ENCODE measurements around the gene FAM210A. TPM values are rescaled to one million over a fixed set of nuclear protein-coding genes. Genes with fewer than 3 reads are reported as not detected.
A peak's percentile ranks its signal among the peaks of the same experiment; 100 is the strongest.

The FAM210A gene, protein sequence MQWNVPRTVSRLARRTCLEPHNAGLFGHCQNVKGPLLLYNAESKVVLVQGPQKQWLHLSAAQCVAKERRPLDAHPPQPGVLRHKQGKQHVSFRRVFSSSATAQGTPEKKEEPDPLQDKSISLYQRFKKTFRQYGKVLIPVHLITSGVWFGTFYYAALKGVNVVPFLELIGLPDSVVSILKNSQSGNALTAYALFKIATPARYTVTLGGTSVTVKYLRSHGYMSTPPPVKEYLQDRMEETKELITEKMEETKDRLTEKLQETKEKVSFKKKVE
- total RNA-seq (10 to 100 TPM in 1 of 5 experiments, 1 to 10 TPM in 4; 5.9 to 31.5 (median 8.1) TPM), polyA plus RNA-seq (10 to 100 TPM in 1 of 2 donors, 1 to 10 TPM in 1; 8.6 to 17.9 TPM), total RNA-seq (8.2 reads per million, percentile 32 among the genes with 10 or more reads in this experiment)

DNA sequence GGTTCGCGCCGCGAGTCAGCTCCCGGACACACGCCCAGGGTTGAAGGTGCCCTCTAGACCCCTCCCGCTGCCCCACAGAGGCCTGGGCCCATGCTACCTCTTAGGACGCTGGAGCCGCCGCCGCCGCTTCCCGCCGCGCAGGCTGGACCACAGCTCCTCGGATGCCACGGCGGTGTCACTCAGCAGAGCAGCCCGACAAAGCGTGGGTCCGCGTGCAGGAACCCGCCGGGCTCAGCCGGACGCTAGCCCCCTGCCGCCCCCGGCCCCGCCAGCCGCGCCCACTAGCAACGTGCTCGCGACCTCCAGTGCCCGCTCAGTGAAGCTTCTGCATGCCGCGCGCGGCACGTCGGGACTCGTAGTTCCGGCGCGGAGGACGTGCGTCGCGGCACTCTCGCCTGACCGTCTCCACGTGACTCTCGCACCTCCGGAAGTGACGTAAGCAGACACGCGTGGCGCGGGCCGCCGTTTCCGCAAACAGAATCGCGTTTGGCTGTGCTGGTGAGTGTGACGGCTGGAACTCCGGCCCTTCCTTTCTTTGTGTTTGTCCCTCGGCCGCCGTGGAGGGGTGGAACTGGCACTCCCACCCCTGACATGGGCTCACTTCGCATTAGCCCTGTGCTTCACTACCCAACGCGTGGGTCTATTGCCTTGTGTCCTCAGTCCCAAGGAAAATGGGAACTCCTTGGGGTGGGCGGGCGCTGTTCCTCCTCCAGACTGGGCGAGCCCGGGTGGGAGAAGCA, at the start of gene FAM210A, which contains the start of gene RNMT:
Gene FAM210A, minus strand, starts transcription at position 327 of the 740 bp plus-strand sequence. CDS start 44,481 bp downstream, outside the sequence.
Gene RNMT, plus strand, starts transcription at position 442 of the 740 bp plus-strand sequence. CDS start 4,845 bp downstream, outside the sequence.
- Mint-ChIP-seq H3K9me3 (peaks cover 0 to 3% (median 0%) of the 10 kb centered on the region in 11 donors), H3K4me3 (peak within 1 kb of the TSS; percentile 85 to 97 (median 90)), H3K4me1 (peaks cover 43 to 69% (median 60%) of the 10 kb centered on the region in 7 donors), H3K36me3 (peaks cover under 1 to 24% (median 7%) of the 10 kb centered on the region in 5 donors), H3K27me3 (no peaks in the 10 kb centered on the region), H3K27ac (peak within 1 kb of the TSS; percentile 82 to 99 (median 96))
- intact Hi-C loops (cut with micrococcal nuclease) = loop anchor here (1.0 to 10.0 kb wide), 21 partner anchors 114 to 1349 kb away; partner anchors contain the start of genes CEP192 (in 2 of the 2), PTPN2 (in 2 of the 2), ZNF519 (in 2 of the 2) and AFG3L2 (in 1 of the 2)
- Histone ChIP-seq H3K9me3 (ENCODE audit: control insufficient read depth in 2 of 3, low read length in 3 of 3) (no peaks in the 10 kb centered on the region), H3K27me3 (ENCODE audit: control insufficient read depth in 2 of 2, insufficient read depth in 2 of 2, low read length in 2 of 2) (no peaks in the 10 kb centered on the region), H3K27ac (ENCODE audit: low read depth, low read length) (peak within 1 kb of the TSS; percentile 98), H3K4me3 (ENCODE audit: low read length) (peak within 1 kb of the TSS; percentile 95), H3K4me1 (ENCODE audit: control insufficient read depth in 2 of 2, insufficient read depth in 2 of 2, low read length in 2 of 2) (peaks cover 17 to 38% of the 10 kb centered on the region in 2 donors), H3K36me3 (ENCODE audit: control insufficient read depth in 2 of 3, insufficient read depth in 3 of 3, low read length in 3 of 3) (peaks cover 0 to 5% (median 0%) of the 10 kb centered on the region in 3 experiments)
- CTCF ChIA-PET = interaction anchor here (0.9 to 2.4 kb wide), 2 partner anchors 510 to 792 kb away, joined by 3 to 10 read pairs; no protein-coding TSS in a partner anchor
- POLR2A ChIA-PET = interaction anchor here (0.6 to 1.7 kb wide), 5 partner anchors 411 to 1350 kb away, joined by 3 to 7 read pairs (median 4); partner anchors contain the start of gene AFG3L2
- ATAC-seq = peak; percentile 96
- DNase-seq = peak; percentile 82 to 95 (median 93)

GRCh38 chr18:13775058-13775457, 48.7 kb upstream of the FAM210A start:
- ChIA-PET CTCF (no interaction called here), POLR2A (no interaction called here)
- Histone ChIP-seq H3K36me3 (ENCODE audit: control insufficient read depth in 2 of 3, insufficient read depth in 3 of 3, low read length in 3 of 3) (no peaks in the 10 kb centered on the region), H3K4me1 (ENCODE audit: control insufficient read depth in 2 of 2, insufficient read depth in 2 of 2, low read length in 2 of 2) (no peaks in the 10 kb centered on the region), H3K9me3 (ENCODE audit: control insufficient read depth in 2 of 3, low read length in 3 of 3) (peaks cover 0 to 2% (median 0%) of the 10 kb centered on the region in 3 experiments), H3K27ac (ENCODE audit: low read depth, low read length) (no peak overlapping the region), H3K27me3 (ENCODE audit: control insufficient read depth in 2 of 2, insufficient read depth in 2 of 2, low read length in 2 of 2) (no peaks in the 10 kb centered on the region), H3K4me3 (ENCODE audit: low read length) (no peak overlapping the region)
- intact Hi-C loops (cut with micrococcal nuclease) = no loop called here
- H3K36me3 Mint-ChIP-seq = peaks cover 0 to 9% (median 0%) of the 10 kb centered on the region in 5 donors
- peaks cover 0 to 2% (median 0%) of the 10 kb centered on the region in 7 donors for H3K4me1 Mint-ChIP-seq
- peaks cover 9 to 30% (median 11%) of the 10 kb centered on the region in 5 donors for H3K27me3 Mint-ChIP-seq
- H3K27ac Mint-ChIP-seq = no peak overlapping the region
- H3K9me3 Mint-ChIP-seq = peaks cover 0 to 29% (median 15%) of the 10 kb centered on the region in 11 donors
- no peak overlapping the region for H3K4me3 Mint-ChIP-seq
- no peak for DNase-seq
- no peak for ATAC-seq

DNA sequence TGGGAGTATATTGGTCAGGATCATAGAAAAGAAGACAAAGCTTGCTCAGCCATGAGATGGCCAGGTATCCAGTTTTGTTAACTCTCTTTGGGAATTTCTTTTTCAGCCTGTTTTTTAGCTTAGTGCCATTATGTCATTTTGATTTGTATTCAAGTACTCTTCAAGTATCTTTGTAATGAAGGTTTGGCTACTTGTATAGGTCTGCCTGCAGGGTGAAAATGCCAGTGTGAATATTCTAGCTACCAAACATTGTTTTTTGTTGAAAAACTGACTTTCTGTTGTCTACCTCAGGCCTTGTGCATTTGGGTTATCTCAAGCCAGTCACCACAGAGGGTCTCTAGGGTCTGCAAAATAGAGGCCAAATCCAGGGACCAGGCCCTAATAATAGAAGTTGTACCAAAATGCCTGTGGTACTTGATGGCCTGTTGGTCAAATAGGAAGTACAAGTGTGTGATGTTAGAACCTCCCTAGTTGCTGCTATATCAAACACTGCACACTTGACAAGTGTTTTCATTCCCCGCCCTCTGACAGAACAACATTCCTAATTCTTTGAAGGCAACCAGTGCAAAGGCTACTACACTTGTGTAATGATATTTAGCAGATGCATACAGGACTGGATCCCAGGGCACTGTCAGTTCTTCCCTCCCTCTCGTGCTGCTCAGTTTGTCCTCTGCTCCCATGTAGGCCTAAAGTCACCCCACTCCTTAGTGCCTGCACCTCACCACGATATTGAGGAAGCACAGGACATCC, 36.5 kb upstream of the FAM210A start:
- H3K27me3 ChIP-seq (ENCODE audit: control insufficient read depth in 2 of 2, insufficient read depth in 2 of 2, low read length in 2 of 2) = no peaks in the 10 kb centered on the region
- intact Hi-C loops (cut with micrococcal nuclease) = no loop called here
- Mint-ChIP-seq H3K36me3 (peaks cover 26 to 80% (median 65%) of the 10 kb centered on the region in 5 donors), H3K4me3 (no peak overlapping the region), H3K27me3 (no peaks in the 10 kb centered on the region), H3K9me3 (peaks cover 9 to 57% (median 31%) of the 10 kb centered on the region in 11 donors), H3K4me1 (peaks cover 0 to 6% (median 0%) of the 10 kb centered on the region in 7 donors), H3K27ac (no peak overlapping the region)
- no peak overlapping the region for H3K4me3 ChIP-seq (ENCODE audit: low read length)
- peaks cover 0 to 24% (median 0%) of the 10 kb centered on the region in 3 experiments for H3K9me3 ChIP-seq (ENCODE audit: control insufficient read depth in 2 of 3, low read length in 3 of 3)
- ChIA-PET POLR2A (interaction anchor here (0.6 kb wide), 1 partner anchor 67 kb away, joined by 3 read pairs; no protein-coding TSS in a partner anchor), CTCF (no interaction called here)
- DNase-seq = no peak
- peaks cover 0 to 14% (median 0%) of the 10 kb centered on the region in 3 experiments for H3K36me3 ChIP-seq (ENCODE audit: control insufficient read depth in 2 of 3, insufficient read depth in 3 of 3, low read length in 3 of 3)
- H3K4me1 ChIP-seq (ENCODE audit: control insufficient read depth in 2 of 2, insufficient read depth in 2 of 2, low read length in 2 of 2) = no peaks in the 10 kb centered on the region
- ATAC-seq = no peak
- no peak overlapping the region for H3K27ac ChIP-seq (ENCODE audit: low read depth, low read length)

- no peak for ATAC-seq
- H3K36me3 Mint-ChIP-seq = peaks cover 34 to 95% (median 92%) of the 10 kb centered on the region in 5 donors
Measured at GRCh38 chr18:13760047-13760446, 33.7 kb upstream of the FAM210A start.

DNA sequence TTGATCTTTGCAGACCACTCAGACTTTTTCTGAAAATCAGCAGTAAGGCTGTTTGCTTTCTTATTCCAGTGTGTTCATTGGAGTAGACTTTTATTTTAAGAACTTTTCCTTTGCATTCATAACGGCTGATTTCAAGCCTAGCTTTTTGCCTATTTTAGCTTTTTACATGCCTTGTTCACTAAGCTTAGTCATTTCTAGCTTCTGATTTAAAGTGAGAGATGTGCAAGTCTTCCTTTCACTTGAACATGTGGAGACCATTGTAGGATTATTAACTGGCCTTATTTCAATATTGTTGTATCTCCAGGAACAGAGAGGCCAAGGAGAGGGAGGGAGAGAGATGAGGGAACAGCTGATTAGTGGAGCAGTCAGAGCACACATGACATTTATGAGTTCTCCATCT, 32.3 kb upstream of the FAM210A start:
- CTCF ChIA-PET = no interaction called here

More at GRCh38 chr18:13760047-13760446, 33.7 kb upstream of the FAM210A start:
- Histone ChIP-seq H3K4me3 (ENCODE audit: low read length) (no peak overlapping the region), H3K9me3 (ENCODE audit: control insufficient read depth in 2 of 3, low read length in 3 of 3) (peaks cover 0 to 3% (median 0%) of the 10 kb centered on the region in 3 experiments), H3K27ac (ENCODE audit: low read depth, low read length) (no peak overlapping the region), H3K27me3 (ENCODE audit: control insufficient read depth in 2 of 2, insufficient read depth in 2 of 2, low read length in 2 of 2) (no peaks in the 10 kb centered on the region), H3K4me1 (ENCODE audit: control insufficient read depth in 2 of 2, insufficient read depth in 2 of 2, low read length in 2 of 2) (no peaks in the 10 kb centered on the region), H3K36me3 (ENCODE audit: control insufficient read depth in 2 of 3, insufficient read depth in 3 of 3, low read length in 3 of 3) (peaks cover 3 to 41% (median 5%) of the 10 kb centered on the region in 3 experiments)
- Mint-ChIP-seq H3K27ac (no peak overlapping the region), H3K4me1 (peaks cover 0 to 4% (median 0%) of the 10 kb centered on the region in 7 donors), H3K9me3 (peaks cover 0 to 32% (median 13%) of the 10 kb centered on the region in 11 donors), H3K27me3 (no peaks in the 10 kb centered on the region), H3K4me3 (no peak overlapping the region)
- ChIA-PET POLR2A (no interaction called here), CTCF (no interaction called here)
- DNase-seq = no peak
- intact Hi-C loops (cut with micrococcal nuclease) = no loop called here

More for the DNA sequence above, 32.3 kb upstream of the FAM210A start:
- Histone ChIP-seq H3K27me3 (ENCODE audit: control insufficient read depth in 2 of 2, insufficient read depth in 2 of 2, low read length in 2 of 2) (no peaks in the 10 kb centered on the region), H3K36me3 (ENCODE audit: control insufficient read depth in 2 of 3, insufficient read depth in 3 of 3, low read length in 3 of 3) (peaks cover 7 to 55% (median 14%) of the 10 kb centered on the region in 3 experiments), H3K4me3 (ENCODE audit: low read length) (no peak overlapping the region), H3K27ac (ENCODE audit: low read depth, low read length) (no peak overlapping the region), H3K4me1 (ENCODE audit: control insufficient read depth in 2 of 2, insufficient read depth in 2 of 2, low read length in 2 of 2) (no peaks in the 10 kb centered on the region), H3K9me3 (ENCODE audit: control insufficient read depth in 2 of 3, low read length in 3 of 3) (no peaks in the 10 kb centered on the region)
- Mint-ChIP-seq H3K36me3 (peaks cover 25 to 93% (median 89%) of the 10 kb centered on the region in 5 donors), H3K4me1 (peaks cover 0 to 4% (median 0%) of the 10 kb centered on the region in 7 donors), H3K4me3 (no peak overlapping the region), H3K27ac (peak overlapping the region in 1 of 9 donors; percentile 32), H3K27me3 (no peaks in the 10 kb centered on the region), H3K9me3 (peaks cover 0 to 17% (median 3%) of the 10 kb centered on the region in 11 donors)
- intact Hi-C loops (cut with micrococcal nuclease) = no loop called here
- ATAC-seq (no peak), DNase-seq (no peak)
- POLR2A ChIA-PET = no interaction called here

Measured in naive thymus-derived CD4-positive, alpha-beta T cell (primary cell).